K562 (cell line): ENCODE results near the gene NRF1. TPM values are rescaled to one million over a fixed set of nuclear protein-coding genes. Genes with fewer than 3 reads are reported as not detected.

Experiments used
- ARID1B ChIP-seq: fragments of 450-650 bp; IDR thresholded peaks from 2 replicates; pipeline ENCODE4 v1.6.1; 2016; ENCODE audit warnings: antibody characterized with exemption, mild to moderate bottlenecking, inconsistent platforms
- ARID3A ChIP-seq: IDR thresholded peaks from 2 replicates; pipeline ENCODE4 v1.6.1; 2012; ENCODE audit warnings: low read depth, low read length, improper control_type of control experiment, borderline replicate concordance
- CBFA2T2 ChIP-seq: fragments of 450-650 bp; conservative IDR thresholded peaks from 2 replicates; pipeline ENCODE4 v1.6.1; 2017; ENCODE audit warnings: mild to moderate bottlenecking
- CREB3 ChIP-seq: fragments of 450-650 bp; conservative IDR thresholded peaks from 2 replicates; pipeline ENCODE4 v1.6.1; 2016; ENCODE audit warnings: missing genetic modification characterization, low read depth, mild to moderate bottlenecking, missing compliant biosample characterization, moderate library complexity
- CTBP1 ChIP-seq: fragments of 450-650 bp; IDR thresholded peaks from 2 replicates; pipeline ENCODE4 v1.6.1; 2016; ENCODE audit warnings: borderline replicate concordance
- E2F8 ChIP-seq: fragments of 450-650 bp; IDR thresholded peaks from 2 replicates; pipeline ENCODE4 v1.7.1; 2018; ENCODE audit warnings: mild to moderate bottlenecking, low read depth; ENCODE audit not compliant: partially characterized antibody
- EP300 ChIP-seq: IDR thresholded peaks from 2 replicates; pipeline ENCODE4 v1.6.1; 2012; ENCODE audit warnings: low read length, improper control_type of control experiment
- GMEB1 ChIP-seq: fragments of 250-450 bp; sonication (Bioruptor Pico); IDR thresholded peaks from 2 replicates; pipeline ENCODE4 v1.4.0; 2020; ENCODE audit warnings: mild to moderate bottlenecking
- HBP1 ChIP-seq: fragments of 450-650 bp; formaldehyde crosslinking; IDR thresholded peaks from 2 replicates; pipeline ENCODE4 v1.4.0; 2022; ENCODE audit warnings: missing genetic modification characterization
- PCBP2 ChIP-seq: fragments of 200-400 bp; formaldehyde crosslinking; IDR thresholded peaks from 2 replicates; pipeline ENCODE4 v1.6.1; 2018; ENCODE audit warnings: low read length, low read depth, mild to moderate bottlenecking, moderate library complexity; ENCODE audit not compliant: poor library complexity, severe bottlenecking
- POU5F1 ChIP-seq: fragments of 150-350 bp; IDR thresholded peaks from 2 replicates; pipeline ENCODE4 v1.6.1; 2014; ENCODE audit warnings: borderline replicate concordance, low read length, low read depth, mild to moderate bottlenecking; ENCODE audit not compliant: partially characterized antibody
- PTRF ChIP-seq: fragments of 450-650 bp; IDR thresholded peaks from 2 replicates; pipeline ENCODE4 v1.6.1; 2016; ENCODE audit warnings: mild to moderate bottlenecking, missing genetic modification characterization, missing compliant biosample characterization
- RAD21 ChIP-seq, 2 experiments: fragments of 250-450 bp in 1 of 2; fragments of 450-650 bp in 1 of 2; sonication (Bioruptor Pico) in 1 of 2; formaldehyde crosslinking in 1 of 2; IDR thresholded peaks in 1 of 2; conservative IDR thresholded peaks in 1 of 2; 2 replicates each; pipeline versions ENCODE4 v1.4.0 to v1.8.0; 2020 to 2022; ENCODE audit warnings: mild to moderate bottlenecking in 2 of 2, moderate library complexity in 1 of 2
- SMARCE1 ChIP-seq: fragments of 450-650 bp; IDR thresholded peaks from 2 replicates; pipeline ENCODE4 v1.7.1; 2016; ENCODE audit warnings: mild to moderate bottlenecking
- SP1 ChIP-seq: sonication (generic); formaldehyde crosslinking; IDR thresholded peaks from 2 replicates; pipeline ENCODE4 v1.8.1; 2022; ENCODE audit warnings: mild to moderate bottlenecking, missing genetic modification reagents
- ZBTB8A ChIP-seq: fragments of 450-650 bp; IDR thresholded peaks from 2 replicates; pipeline ENCODE4 v1.6.1; 2018; ENCODE audit warnings: mild to moderate bottlenecking, moderate library complexity; ENCODE audit not compliant: partially characterized antibody
- ZNF121 ChIP-seq: sonication (generic); formaldehyde crosslinking; conservative IDR thresholded peaks from 2 replicates; pipeline ENCODE4 v1.8.0; 2022; ENCODE audit warnings: missing genetic modification reagents
- ZNF584 ChIP-seq: fragments of 200-800 bp; sonication (Bioruptor generic); IDR thresholded peaks from 2 replicates; pipeline ENCODE4 v1.6.1; 2016; ENCODE audit warnings: low read depth, mild to moderate bottlenecking, missing genetic modification characterization, missing compliant biosample characterization
- polyA plus RNA-seq, 8 experiments: library from polyadenylated mRNA; depleted of rRNA in 4 of 8; stranded (reverse) in 5 of 8; unstranded in 3 of 8; fragments of >200 nt; fragmentation: Nextera tagmentation in 2 of 8; fragmentation: Illumina TruSeq in 1 of 8; extraction: Ambion mirVana in 2 of 8; extraction: Trizol in 1 of 8; gene quantifications; 2 replicates each; pipeline versions ENCODE4 v1.2.1 to v1.2.3, GENCODE V29; 2011 to 2014; ENCODE audit warnings: inconsistent platforms in 1 of 8, missing spikeins in 1 of 8
- total RNA-seq, 7 experiments: library from RNA; depleted of rRNA in 6 of 7; stranded (reverse); fragments of >200 nt in 6 of 7; fragmentation: Illumina TruSeq in 2 of 7; extraction: Trizol in 2 of 7; gene quantifications; 2 replicates each; pipeline versions ENCODE4 v1.2.1 to v1.2.3, GENCODE V29; 2011 to 2021; ENCODE audit warnings: low replicate concordance in 1 of 7

Gene NRF1
- total and polyA plus RNA-seq, 9 of the 15 experiments (the other 6 are each of a cell fraction or from before 2014, with no cell fraction given): 8.6 to 28.8 (median 20.3) TPM

- TF ChIP-seq ARID3A: peak; percentile 48; the same call in 1 of the 2 replicates
- TF ChIP-seq HBP1 (CRISPR knock-in tag): 0 out of 2 replicates have a peak, but pooled peaks have one; percentile 41
- TF ChIP-seq CBFA2T2: peak; percentile 93
- no peak for TF ChIP-seq PCBP2
- TF ChIP-seq CREB3 (tag): no peak
- no peak for TF ChIP-seq ZNF584 (CRISPR knock-in tag)
- TF ChIP-seq CTBP1: 0 out of 2 replicates have a peak, but pooled peaks have one; percentile 35
- TF ChIP-seq EP300: peak; percentile 83
- TF ChIP-seq PTRF (tag): no peak
- TF ChIP-seq ZNF121 (CRISPR knock-in tag): no peak
- TF ChIP-seq GMEB1 (CRISPR knock-in tag): no peak
- TF ChIP-seq ZBTB8A: no peak
- TF ChIP-seq RAD21 (CRISPR knock-in tag; conservative IDR thresholded peaks at IDR 0.05 in 1 of 2, IDR thresholded peaks at IDR 0.05 in 1 of 2): peak in 1 of 2 experiments; percentile 9; a peak in 1 of 4 replicates
- TF ChIP-seq E2F8: no peak
- TF ChIP-seq POU5F1: no peak
- 0 out of 2 replicates have a peak, but pooled peaks have one; percentile 16 for TF ChIP-seq SP1 (CRISPR knock-in tag)
- TF ChIP-seq SMARCE1: peak; percentile 63; the same call in 1 of the 2 replicates
- peak; percentile 91 for TF ChIP-seq ARID1B
Observed at GRCh38 chr7:129750091-129750490, 138.6 kb downstream of the NRF1 start (continued).
